ENCODE data around the gene IGFBP5.

DNA sequence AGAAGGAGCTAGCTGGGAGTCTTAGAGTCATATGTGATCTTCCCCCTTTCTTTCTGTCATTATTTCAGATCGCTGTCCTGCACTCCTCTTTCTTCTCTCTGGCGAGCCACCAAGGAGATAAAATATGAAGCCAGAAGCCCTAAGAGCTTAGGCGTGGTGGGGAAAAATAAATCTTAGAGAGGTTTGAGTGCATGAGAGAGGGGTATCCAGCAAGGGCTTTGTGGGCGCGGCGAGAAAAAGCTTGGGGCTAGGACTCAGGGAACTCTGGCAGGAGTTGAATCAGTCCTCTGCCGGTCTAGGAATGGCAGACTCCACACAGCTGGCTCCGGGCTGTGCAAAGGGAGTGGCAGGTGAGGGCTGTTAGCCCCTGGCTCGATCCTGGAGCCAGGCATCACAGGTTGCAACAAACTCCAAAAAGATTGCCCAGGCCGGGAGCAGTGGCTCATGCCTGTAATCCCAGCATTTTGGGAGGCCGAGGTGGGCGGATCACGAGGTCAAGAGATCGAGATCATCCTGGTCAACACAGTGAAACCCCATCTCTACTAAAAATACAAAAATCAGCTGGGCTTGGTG lies 20.1 kb upstream of the IGFBP5 start:
- TF ChIP-seq, protein P1, sequence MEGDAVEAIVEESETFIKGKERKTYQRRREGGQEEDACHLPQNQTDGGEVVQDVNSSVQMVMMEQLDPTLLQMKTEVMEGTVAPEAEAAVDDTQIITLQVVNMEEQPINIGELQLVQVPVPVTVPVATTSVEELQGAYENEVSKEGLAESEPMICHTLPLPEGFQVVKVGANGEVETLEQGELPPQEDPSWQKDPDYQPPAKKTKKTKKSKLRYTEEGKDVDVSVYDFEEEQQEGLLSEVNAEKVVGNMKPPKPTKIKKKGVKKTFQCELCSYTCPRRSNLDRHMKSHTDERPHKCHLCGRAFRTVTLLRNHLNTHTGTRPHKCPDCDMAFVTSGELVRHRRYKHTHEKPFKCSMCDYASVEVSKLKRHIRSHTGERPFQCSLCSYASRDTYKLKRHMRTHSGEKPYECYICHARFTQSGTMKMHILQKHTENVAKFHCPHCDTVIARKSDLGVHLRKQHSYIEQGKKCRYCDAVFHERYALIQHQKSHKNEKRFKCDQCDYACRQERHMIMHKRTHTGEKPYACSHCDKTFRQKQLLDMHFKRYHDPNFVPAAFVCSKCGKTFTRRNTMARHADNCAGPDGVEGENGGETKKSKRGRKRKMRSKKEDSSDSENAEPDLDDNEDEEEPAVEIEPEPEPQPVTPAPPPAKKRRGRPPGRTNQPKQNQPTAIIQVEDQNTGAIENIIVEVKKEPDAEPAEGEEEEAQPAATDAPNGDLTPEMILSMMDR (IDR thresholded peaks at IDR 0.05): no peak
- TF ChIP-seq POLR2A (IDR thresholded peaks at IDR 0.05): no peak
